Measurements from ENCODE around the gene P2RY13. TPM values are rescaled to one million over a fixed set of nuclear protein-coding genes. Genes with fewer than 3 reads are reported as not detected.

The P2RY13 gene
- total RNA-seq, 2 donors from 2014 or later: 0.27 to 0.80 TPM

DNA sequence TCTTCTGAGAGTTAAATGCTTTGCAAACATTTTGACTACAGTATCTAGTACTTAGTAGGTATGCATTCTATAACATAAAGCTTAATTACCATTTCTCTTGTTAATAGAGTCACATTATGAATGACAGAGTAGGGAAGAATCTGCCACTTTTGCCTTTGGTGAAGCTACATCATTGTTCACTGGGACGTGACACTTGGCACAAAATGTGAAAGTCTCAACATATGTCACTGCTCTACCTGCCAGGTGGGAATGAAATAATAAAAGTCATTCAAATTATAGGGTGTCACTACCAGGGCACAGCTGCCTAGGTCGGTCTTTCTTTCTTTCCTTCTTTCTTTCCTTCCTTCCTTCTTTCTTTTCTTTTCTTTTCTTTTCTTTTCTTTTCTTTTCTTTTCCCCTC, 30.3 kb downstream of the P2RY13 start:
- Histone ChIP-seq H3K36me3 (no peaks in the 10 kb centered on the region), H3K9ac (ENCODE audit: low read depth in 2 of 2, low read length in 2 of 2) (no peak overlapping the region), H3K9me3 (no peaks in the 10 kb centered on the region), H3K27me3 (no peaks in the 10 kb centered on the region), H3K27ac (no peak overlapping the region), H3K4me1 (no peaks in the 10 kb centered on the region), H3K4me3 (no peak overlapping the region)
- no peak for DNase-seq
- intact Hi-C loops (cut with DNase I): no loop called here
- TF ChIP-seq, protein P1, sequence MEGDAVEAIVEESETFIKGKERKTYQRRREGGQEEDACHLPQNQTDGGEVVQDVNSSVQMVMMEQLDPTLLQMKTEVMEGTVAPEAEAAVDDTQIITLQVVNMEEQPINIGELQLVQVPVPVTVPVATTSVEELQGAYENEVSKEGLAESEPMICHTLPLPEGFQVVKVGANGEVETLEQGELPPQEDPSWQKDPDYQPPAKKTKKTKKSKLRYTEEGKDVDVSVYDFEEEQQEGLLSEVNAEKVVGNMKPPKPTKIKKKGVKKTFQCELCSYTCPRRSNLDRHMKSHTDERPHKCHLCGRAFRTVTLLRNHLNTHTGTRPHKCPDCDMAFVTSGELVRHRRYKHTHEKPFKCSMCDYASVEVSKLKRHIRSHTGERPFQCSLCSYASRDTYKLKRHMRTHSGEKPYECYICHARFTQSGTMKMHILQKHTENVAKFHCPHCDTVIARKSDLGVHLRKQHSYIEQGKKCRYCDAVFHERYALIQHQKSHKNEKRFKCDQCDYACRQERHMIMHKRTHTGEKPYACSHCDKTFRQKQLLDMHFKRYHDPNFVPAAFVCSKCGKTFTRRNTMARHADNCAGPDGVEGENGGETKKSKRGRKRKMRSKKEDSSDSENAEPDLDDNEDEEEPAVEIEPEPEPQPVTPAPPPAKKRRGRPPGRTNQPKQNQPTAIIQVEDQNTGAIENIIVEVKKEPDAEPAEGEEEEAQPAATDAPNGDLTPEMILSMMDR (IDR thresholded peaks at IDR 0.05): no peak

DNA sequence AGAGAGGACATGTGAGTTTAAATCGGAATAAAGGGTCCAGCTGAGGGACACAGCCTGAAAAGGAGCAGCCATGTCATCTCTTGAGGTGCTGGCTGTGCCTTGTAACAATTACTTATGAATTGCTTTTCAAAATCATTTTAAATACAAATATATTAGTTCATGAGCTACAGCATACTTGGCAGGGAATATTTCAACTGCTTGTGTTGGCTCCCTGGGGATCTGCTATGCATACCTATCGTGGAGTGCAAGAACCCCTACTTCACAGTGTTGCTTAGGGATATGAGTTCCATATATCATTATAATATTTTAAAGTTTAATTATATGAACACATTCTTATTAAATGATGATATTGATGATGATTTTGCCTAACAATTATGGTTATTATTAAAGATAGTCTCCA, 31.9 kb downstream of the P2RY13 start:
- H3K9me3 ChIP-seq: no peaks in the 10 kb centered on the region
- DNase-seq: no peak
- TF ChIP-seq, protein P1 (IDR thresholded peaks at IDR 0.05): no peak
- H3K9ac ChIP-seq (ENCODE audit: low read depth in 2 of 2, low read length in 2 of 2): no peak overlapping the region
- no peaks in the 10 kb centered on the region for H3K27me3 ChIP-seq
- H3K27ac ChIP-seq: no peak overlapping the region
- no peaks in the 10 kb centered on the region for H3K36me3 ChIP-seq
- no peak overlapping the region for H3K4me3 ChIP-seq
- intact Hi-C loops (cut with DNase I): no loop called here
- no peaks in the 10 kb centered on the region for H3K4me1 ChIP-seq

DNA sequence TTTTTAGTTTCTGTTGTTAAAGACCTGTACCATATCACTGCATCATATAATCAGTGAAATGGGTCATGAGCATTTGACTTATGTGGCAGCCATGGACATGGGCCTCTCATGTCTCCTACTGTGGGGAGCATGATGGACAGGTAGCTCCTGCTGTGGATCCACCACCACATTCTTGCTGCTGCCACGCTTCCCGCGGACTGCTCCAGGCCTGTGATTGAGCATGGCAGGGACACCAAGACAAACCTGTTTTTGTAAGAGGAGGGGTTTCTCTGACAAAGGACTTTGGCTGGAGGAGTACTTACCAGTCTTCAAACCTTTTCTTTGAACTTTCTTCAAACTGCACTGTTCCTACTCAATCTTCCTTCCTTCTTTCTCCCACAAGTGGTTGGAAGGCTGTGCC, 33.1 kb downstream of the P2RY13 start:
- DNase-seq: no peak
- Histone ChIP-seq H3K4me3 (no peak overlapping the region), H3K9me3 (no peaks in the 10 kb centered on the region), H3K4me1 (no peaks in the 10 kb centered on the region), H3K27me3 (no peaks in the 10 kb centered on the region), H3K9ac (ENCODE audit: low read depth in 2 of 2, low read length in 2 of 2) (no peak overlapping the region), H3K36me3 (no peaks in the 10 kb centered on the region), H3K27ac (no peak overlapping the region)
- TF ChIP-seq, protein P1 (IDR thresholded peaks at IDR 0.05): no peak
- intact Hi-C loops (cut with DNase I): no loop called here

- no peaks in the 10 kb centered on the region for H3K9me3 ChIP-seq
- no peak overlapping the region for H3K9ac ChIP-seq (ENCODE audit: low read depth in 2 of 2, low read length in 2 of 2)
- TF ChIP-seq, protein P1 (IDR thresholded peaks at IDR 0.05): no peak
- no peaks in the 10 kb centered on the region for H3K27me3 ChIP-seq
- H3K36me3 ChIP-seq: no peaks in the 10 kb centered on the region
- DNase-seq: no peak
- H3K27ac ChIP-seq: no peak overlapping the region
- H3K4me1 ChIP-seq: no peaks in the 10 kb centered on the region
- intact Hi-C loops (cut with DNase I): no loop called here
- H3K4me3 ChIP-seq: no peak overlapping the region
These were observed 36.2 kb downstream of the P2RY13 start for GRCh38 chr3:151293127-151293526.

- intact Hi-C loops (cut with DNase I): no loop called here
- Histone ChIP-seq H3K9me3 (no peaks in the 10 kb centered on the region), H3K27ac (no peak overlapping the region), H3K36me3 (no peaks in the 10 kb centered on the region), H3K9ac (ENCODE audit: low read depth in 2 of 2, low read length in 2 of 2) (no peak overlapping the region), H3K4me3 (no peak overlapping the region), H3K4me1 (no peaks in the 10 kb centered on the region), H3K27me3 (no peaks in the 10 kb centered on the region)
- DNase-seq: no peak
- TF ChIP-seq, protein P1 (IDR thresholded peaks at IDR 0.05): no peak
These were observed 38.7 kb downstream of the P2RY13 start for GRCh38 chr3:151290673-151291072.

- Histone ChIP-seq H3K4me3 (no peak overlapping the region), H3K36me3 (no peaks in the 10 kb centered on the region), H3K27ac (no peak overlapping the region), H3K9ac (ENCODE audit: low read depth in 2 of 2, low read length in 2 of 2) (no peak overlapping the region), H3K27me3 (no peaks in the 10 kb centered on the region), H3K9me3 (no peaks in the 10 kb centered on the region), H3K4me1 (no peaks in the 10 kb centered on the region)
- TF ChIP-seq, protein P1 (IDR thresholded peaks at IDR 0.05): no peak
- DNase-seq: no peak
- intact Hi-C loops (cut with DNase I): no loop called here
These were observed 39.9 kb downstream of the P2RY13 start for GRCh38 chr3:151289445-151289844.

All from colonic mucosa (tissue), 4 donors.